ENCODE results near the gene AQP10. TPM values are rescaled to one million over a fixed set of nuclear protein-coding genes. Genes with fewer than 3 reads are reported as not detected.

AQP10 gene
- total RNA-seq, 1 experiment from 2014 or later, result not detected

Other genes starting within 250 kb of the AQP10 start
- not detected in 2 replicates for gene NUP210L, start 166.0 kb upstream of the AQP10 start, total RNA-seq (2014; rRNA removed; shearing (Covaris generic))
- gene TPM3, start 129.0 kb upstream of the AQP10 start, total RNA-seq (2014; rRNA removed; shearing (Covaris generic)), result 1,673 and 1,769 TPM in 2 replicates
- gene CFAP141, start 114.8 kb upstream of the AQP10 start, total RNA-seq (2014; rRNA removed; shearing (Covaris generic)), result not detected in 2 replicates
- 116 and 148 TPM in 2 replicates for gene UBAP2L, start 100.1 kb upstream of the AQP10 start, total RNA-seq (2014; rRNA removed; shearing (Covaris generic))
- gene HAX1, start 48.5 kb upstream of the AQP10 start, total RNA-seq (2014; rRNA removed; shearing (Covaris generic)), result 210 and 220 TPM in 2 replicates
- 93.9 and 129 TPM in 2 replicates for gene ATP8B2, start 4.4 kb downstream of the AQP10 start, total RNA-seq (2014; rRNA removed; shearing (Covaris generic))
- 2.4 and 4.5 TPM in 2 replicates for gene IL6R, start 84.2 kb downstream of the AQP10 start, total RNA-seq (2014; rRNA removed; shearing (Covaris generic))
- not detected in 2 replicates for gene TDRD10, start 181.1 kb downstream of the AQP10 start, total RNA-seq (2014; rRNA removed; shearing (Covaris generic))
- not detected in 2 replicates for gene SHE, start 181.3 kb downstream of the AQP10 start, total RNA-seq (2014; rRNA removed; shearing (Covaris generic))
- 56.2 and 59.8 TPM in 2 replicates for gene UBE2Q1, start 237.6 kb downstream of the AQP10 start, total RNA-seq (2014; rRNA removed; shearing (Covaris generic))
- not detected in 2 replicates for gene CHRNB2, start 246.7 kb downstream of the AQP10 start, total RNA-seq (2014; rRNA removed; shearing (Covaris generic))

Data from A172 (cell line).